Measurements from ENCODE around the gene EEF1A1. TPM values are rescaled to one million over a fixed set of nuclear protein-coding genes. Genes with fewer than 3 reads are reported as not detected.

EEF1A1 gene
- polyA plus RNA-seq, 1 of the 3 experiments (the other 2 are of a cell fraction), result 10,787 TPM

- TF ChIP-seq IRF3 (IDR thresholded peaks at IDR 0.05; ENCODE audit: low read depth, low read length), result no peak
- no peak for TF ChIP-seq FOSL2 (IDR thresholded peaks at IDR 0.05; ENCODE audit: borderline replicate concordance, low read depth)
- TF ChIP-seq NRF1 (IDR thresholded peaks at IDR 0.05; ENCODE audit: low read depth, low read length), result no peak
- TF ChIP-seq TAF1 (IDR thresholded peaks at IDR 0.05; ENCODE audit: borderline replicate concordance, low read depth, low read length), result no peak
- no peak for TF ChIP-seq TCF12 (IDR thresholded peaks at IDR 0.05)
These were observed 48.3 kb upstream of the EEF1A1 start (continued) for GRCh38 chr6:73569121-73569520.

GRCh38 chr6:73566954-73567591 lies 46.2 kb upstream of the EEF1A1 start:
- no peak overlapping the region for H3K4me3 ChIP-seq (ENCODE audit: low read depth in 2 of 2, low read length in 1 of 2)
- H2AFZ ChIP-seq (ENCODE audit: low read depth), result no peak overlapping the region
- no peak overlapping the region for H3K27ac ChIP-seq (ENCODE audit: low read depth in 2 of 2, low read length in 1 of 2)
- no peak overlapping the region for H3K4me2 ChIP-seq
- H3K9me3 ChIP-seq, result no peaks in the 10 kb centered on the region
- no peaks in the 10 kb centered on the region for H3K36me3 ChIP-seq (replicated peaks in 1 of 2; ENCODE audit: control insufficient read depth in 1 of 2, insufficient read depth in 2 of 2, low read length in 1 of 2)
- no peak overlapping the region for H3K9ac ChIP-seq
- no peaks in the 10 kb centered on the region for H3K27me3 ChIP-seq (ENCODE audit: insufficient read depth)
- no peaks in the 10 kb centered on the region for H3K9me2 ChIP-seq
- DNase-seq, result no peak
- POLR2A ChIA-PET, result no interaction called here
- CTCF ChIA-PET, result interaction anchor here (1.4 kb wide), 1 partner anchor 86 kb away, joined by 4 read pairs; no protein-coding TSS in a partner anchor
- no peaks in the 10 kb centered on the region for H3K79me2 ChIP-seq (ENCODE audit: insufficient read depth)
- no peaks in the 10 kb centered on the region for H3F3A ChIP-seq (replicated peaks; ENCODE audit: insufficient read depth)
- H4K20me1 ChIP-seq (ENCODE audit: insufficient read depth), result no peaks in the 10 kb centered on the region
- peaks cover 0 to 6% of the 10 kb centered on the region in 2 experiments; a peak in 1 of 4 replicates for H3K4me1 ChIP-seq (ENCODE audit: control insufficient read depth in 1 of 2, insufficient read depth in 2 of 2, low read depth in 1 of 2, low read length in 1 of 2)
- 78% methylated on average over 8 of the region's 8 CpGs for WGBS (ENCODE audit: low lambda C conversion rate)
- TF ChIP-seq TEAD4 (IDR thresholded peaks at IDR 0.05; ENCODE audit: borderline replicate concordance, insufficient read depth), result no peak
- no peak for TF ChIP-seq CTCF (IDR thresholded peaks at IDR 0.05)
- TF ChIP-seq RCOR1 (IDR thresholded peaks at IDR 0.05; ENCODE audit: low read length), result no peak
- no peak for TF ChIP-seq TCF12 (IDR thresholded peaks at IDR 0.05)
- no peak for TF ChIP-seq MAX (IDR thresholded peaks at IDR 0.05; ENCODE audit: low read depth)
- TF ChIP-seq FOXJ3 (CRISPR knock-in tag; IDR thresholded peaks at IDR 0.05), result no peak
- TF ChIP-seq SMC3 (IDR thresholded peaks at IDR 0.05; ENCODE audit: low read depth, low read length), result no peak
- no peak for TF ChIP-seq YY1 (IDR thresholded peaks at IDR 0.05; ENCODE audit: low read depth)
- no peak for TF ChIP-seq ELF1 (IDR thresholded peaks at IDR 0.05)
- TF ChIP-seq GATA2 (CRISPR knock-in tag; IDR thresholded peaks at IDR 0.05), result no peak
- TF ChIP-seq RFX5 (IDR thresholded peaks at IDR 0.05; ENCODE audit: low read length), result no peak
- no peak for TF ChIP-seq EZH2phosphoT487 (IDR thresholded peaks at IDR 0.05; ENCODE audit: borderline replicate concordance, low read depth)
- no peak for TF ChIP-seq USF1 (IDR thresholded peaks at IDR 0.05; ENCODE audit: borderline replicate concordance, low read depth)
- TF ChIP-seq REST (IDR thresholded peaks at IDR 0.05; ENCODE audit: low read depth, low read length), result no peak
- TF ChIP-seq ZBTB33 (IDR thresholded peaks at IDR 0.05; ENCODE audit: borderline replicate concordance, low read depth), result no peak
- TF ChIP-seq EP300 (IDR thresholded peaks at IDR 0.05; ENCODE audit: borderline replicate concordance in 1 of 2, low read depth in 1 of 2, low read length in 1 of 2), result no peak
- no peak for TF ChIP-seq GABPA (IDR thresholded peaks at IDR 0.05; ENCODE audit: low read depth)
